K562 treated with DMSO at 1 percent for 12 hours (cell line): Measurements from ENCODE around the gene SYCP2L. TPM values are rescaled to one million over a fixed set of nuclear protein-coding genes. Genes with fewer than 3 reads are reported as not detected.

ENCODE experiments used
- total RNA-seq: library from RNA; unstranded; fragments of 300-600 nt; gene quantifications from 2 replicates; pipeline ENCODE4 v1.2.3, GENCODE V29; 2022; ENCODE audit not compliant: insufficient read depth

The SYCP2L gene
- total RNA-seq = 10.5 and 16.6 TPM in 2 replicates

DNA sequence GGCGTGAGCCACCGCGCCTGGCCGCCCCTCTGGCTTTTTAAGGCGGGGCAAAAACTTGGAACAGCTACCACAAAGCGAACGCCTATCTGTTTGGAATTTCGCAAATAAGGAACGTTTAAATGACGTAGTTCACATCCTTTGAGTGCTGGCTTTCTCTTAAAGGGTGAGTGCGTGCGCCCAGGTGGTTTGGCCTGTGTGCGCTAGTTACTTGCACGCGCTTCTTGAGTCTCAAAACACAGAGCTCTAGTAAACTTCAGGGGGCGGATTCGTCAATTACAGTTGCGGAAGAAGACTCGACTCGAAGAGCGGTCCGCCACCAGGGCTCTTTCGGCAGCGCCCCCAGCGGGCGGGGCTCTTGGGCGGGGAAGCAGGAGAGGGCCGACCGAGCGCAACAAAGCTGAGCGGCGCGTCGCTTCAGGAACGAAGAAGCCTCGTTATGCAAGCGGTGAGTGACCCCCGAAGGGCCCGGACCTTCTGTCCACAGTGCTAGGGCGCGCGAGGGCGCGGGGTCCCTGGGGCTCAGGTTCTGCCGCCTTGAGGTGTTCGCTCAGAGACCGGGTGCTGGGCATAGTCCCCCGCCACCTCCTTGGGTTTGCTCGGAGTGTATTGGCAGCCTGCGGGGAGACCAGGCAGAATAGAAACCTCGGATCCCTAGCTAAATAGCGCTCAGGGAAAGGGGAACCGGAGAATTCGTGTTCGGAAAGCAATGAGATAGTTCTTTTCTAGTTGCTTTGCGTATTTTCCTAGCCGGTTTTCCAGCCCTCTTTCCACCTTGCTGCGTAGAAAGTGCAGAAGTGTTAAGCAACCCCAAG lies at the start of gene SYCP2L:
TSS of gene SYCP2L (plus strand) at position 362 of the 812 bp plus-strand sequence. CDS start at position 437, 75 bp downstream.

GRCh38 chr6:10837995-10838793 lies 48.7 kb upstream of the SYCP2L start, which contains the start of gene MAK:
TSS of gene MAK (minus strand) at chr6:10838539. CDS start at chr6:10830648, 7,891 bp downstream.

Other genes starting within 250 kb of the SYCP2L start
- gene C6orf52, start 192.4 kb upstream of the SYCP2L start, total RNA-seq = 4.2 TPM in 1 of 2 replicates, not detected in the other
- 14.2 and 21.4 TPM in 2 replicates for gene PAK1IP1, start 192.1 kb upstream of the SYCP2L start, total RNA-seq
- 257 and 283 TPM in 2 replicates for gene TMEM14C, start 164.0 kb upstream of the SYCP2L start, total RNA-seq
- 196 and 204 TPM in 2 replicates for gene TMEM14B, start 139.2 kb upstream of the SYCP2L start, total RNA-seq
- gene MAK, start 48.5 kb upstream of the SYCP2L start, total RNA-seq = 0.77 TPM in 1 of 2 replicates, not detected in the other
- not detected in 2 replicates for gene GCM2, start 5.0 kb upstream of the SYCP2L start, total RNA-seq
- gene ELOVL2, start 157.3 kb downstream of the SYCP2L start, total RNA-seq = 0.19 and 0.32 TPM in 2 replicates
- gene SMIM13, start 206.8 kb downstream of the SYCP2L start, total RNA-seq = 6.5 and 17.7 TPM in 2 replicates
- 0.41 and 0.99 TPM in 2 replicates for gene ERVFRD-1, start 224.7 kb downstream of the SYCP2L start, total RNA-seq